GM12874 (cell line): Measurements from ENCODE around the gene TRPM6.

Experiments
- TF ChIP-seq, protein P1 (sequence below): IDR thresholded peaks from 2 replicates; pipeline ENCODE4 v1.5.1; 2011; ENCODE audit warnings: low read depth, mild to moderate bottlenecking, control low read depth, low read length, moderate library complexity; ENCODE audit not compliant: insufficient read depth

TRPM6 gene

DNA sequence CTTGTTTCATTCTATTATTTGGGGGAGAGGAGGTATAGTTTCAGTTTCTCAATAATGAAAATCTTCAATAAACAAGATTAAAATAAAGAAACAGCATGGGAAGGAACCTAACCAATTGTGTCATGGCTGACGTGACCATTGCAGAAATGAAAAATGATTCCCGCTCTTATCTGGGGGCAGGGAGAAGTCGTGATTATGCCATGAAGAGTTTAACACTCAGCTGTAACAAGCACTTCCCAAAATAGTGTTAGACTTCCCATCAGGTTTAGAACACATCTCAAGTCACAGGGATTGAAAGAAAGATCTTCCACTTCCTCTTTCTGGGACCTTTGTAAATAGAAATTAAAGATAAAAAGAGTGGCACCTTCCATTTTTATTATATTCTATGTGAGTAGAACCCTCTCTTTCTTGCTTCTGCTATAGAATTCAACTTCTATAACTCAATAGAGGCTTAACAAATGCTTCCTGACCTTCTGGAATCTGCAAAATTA, 122.2 kb downstream of the TRPM6 start:
- TF ChIP-seq, protein P1, sequence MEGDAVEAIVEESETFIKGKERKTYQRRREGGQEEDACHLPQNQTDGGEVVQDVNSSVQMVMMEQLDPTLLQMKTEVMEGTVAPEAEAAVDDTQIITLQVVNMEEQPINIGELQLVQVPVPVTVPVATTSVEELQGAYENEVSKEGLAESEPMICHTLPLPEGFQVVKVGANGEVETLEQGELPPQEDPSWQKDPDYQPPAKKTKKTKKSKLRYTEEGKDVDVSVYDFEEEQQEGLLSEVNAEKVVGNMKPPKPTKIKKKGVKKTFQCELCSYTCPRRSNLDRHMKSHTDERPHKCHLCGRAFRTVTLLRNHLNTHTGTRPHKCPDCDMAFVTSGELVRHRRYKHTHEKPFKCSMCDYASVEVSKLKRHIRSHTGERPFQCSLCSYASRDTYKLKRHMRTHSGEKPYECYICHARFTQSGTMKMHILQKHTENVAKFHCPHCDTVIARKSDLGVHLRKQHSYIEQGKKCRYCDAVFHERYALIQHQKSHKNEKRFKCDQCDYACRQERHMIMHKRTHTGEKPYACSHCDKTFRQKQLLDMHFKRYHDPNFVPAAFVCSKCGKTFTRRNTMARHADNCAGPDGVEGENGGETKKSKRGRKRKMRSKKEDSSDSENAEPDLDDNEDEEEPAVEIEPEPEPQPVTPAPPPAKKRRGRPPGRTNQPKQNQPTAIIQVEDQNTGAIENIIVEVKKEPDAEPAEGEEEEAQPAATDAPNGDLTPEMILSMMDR = no peak

DNA sequence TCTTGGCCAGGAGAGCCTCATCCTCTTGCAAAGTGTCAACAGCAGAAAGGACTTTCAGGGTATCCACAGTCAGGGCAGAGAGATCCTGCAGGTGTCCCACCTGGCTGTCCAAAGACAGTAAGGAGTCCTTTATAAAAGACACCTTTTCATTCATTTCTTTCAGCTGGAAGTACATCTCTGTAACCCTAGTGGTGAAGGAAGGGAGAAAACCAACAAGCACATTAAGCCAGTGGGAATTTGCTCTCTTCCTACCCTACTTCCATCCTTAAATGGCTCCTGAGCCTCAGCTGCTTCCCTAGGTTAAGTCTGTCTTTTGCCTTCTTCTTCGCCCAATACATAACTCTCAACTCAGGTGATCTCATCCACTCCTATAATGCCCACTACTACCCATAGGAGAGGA, 124.8 kb downstream of the TRPM6 start:
- TF ChIP-seq, protein P1 = no peak

DNA sequence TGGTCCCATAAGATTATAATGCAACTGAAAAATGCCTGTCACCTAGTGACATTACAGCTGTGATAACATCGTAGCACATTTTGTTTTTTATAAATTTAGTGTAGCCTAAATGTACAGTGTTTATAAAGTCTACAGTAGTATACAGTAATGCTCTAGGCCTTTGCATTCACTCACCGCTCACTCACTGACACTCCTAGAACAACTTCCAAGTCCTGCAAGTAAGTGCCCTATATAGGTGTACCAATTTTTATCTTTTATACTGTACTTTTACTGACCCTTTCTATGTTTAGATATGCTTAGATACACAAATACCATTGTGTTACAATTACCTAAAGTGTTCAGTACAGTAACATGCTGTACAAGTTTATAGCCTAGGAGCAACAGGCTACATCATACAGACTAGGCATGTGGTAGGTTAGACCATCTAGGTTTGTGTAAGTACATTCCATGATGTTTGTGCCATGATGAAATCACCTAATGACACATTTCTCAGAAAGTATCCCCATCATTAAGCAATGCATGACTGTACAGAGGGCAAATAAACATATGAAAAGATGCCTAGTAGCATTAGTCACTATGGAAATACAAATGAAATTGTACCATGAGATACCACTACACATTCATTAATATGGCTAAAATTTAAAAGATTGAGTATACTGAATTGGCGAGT, 127.6 kb downstream of the TRPM6 start:
- TF ChIP-seq, protein P1 = no peak

DNA sequence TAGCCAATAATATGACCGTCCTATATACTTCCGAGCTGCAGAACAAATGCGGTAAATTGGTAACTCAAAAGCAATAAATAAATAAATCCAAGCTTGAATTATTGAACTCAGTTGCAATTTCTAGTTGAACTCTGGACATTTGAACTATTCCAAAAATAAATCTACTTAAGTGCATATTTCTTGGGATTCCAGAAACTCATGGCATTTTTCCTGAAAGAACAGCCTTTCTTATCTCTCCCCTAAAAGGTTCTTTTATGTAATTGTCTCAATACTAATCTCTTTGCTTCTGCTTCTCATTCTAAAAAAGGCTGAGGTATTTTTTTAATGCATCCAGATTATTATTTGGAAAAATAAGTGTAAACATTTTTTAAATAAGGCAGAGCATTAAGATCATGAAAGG, 131.7 kb downstream of the TRPM6 start:
- TF ChIP-seq, protein P1 = no peak

DNA sequence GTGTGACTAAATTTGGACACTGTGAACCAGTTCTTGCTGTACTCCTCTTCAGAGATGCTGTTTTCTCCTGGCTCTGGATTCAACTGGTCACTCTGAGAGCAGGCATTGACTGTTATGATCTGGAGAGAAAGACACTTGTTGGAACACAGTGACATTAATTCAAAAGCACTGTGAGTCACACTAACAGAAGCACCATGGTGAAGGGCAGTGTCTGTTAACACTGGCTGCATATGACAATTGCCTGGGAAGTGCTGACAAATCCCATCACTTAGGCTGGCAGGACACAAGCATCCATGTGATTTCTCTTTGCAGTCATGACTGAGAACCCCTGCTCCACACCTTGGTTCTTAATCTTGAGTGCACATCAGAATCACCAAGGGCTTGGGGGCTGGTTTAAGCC, 132.4 kb downstream of the TRPM6 start:
- TF ChIP-seq, protein P1 = no peak

DNA sequence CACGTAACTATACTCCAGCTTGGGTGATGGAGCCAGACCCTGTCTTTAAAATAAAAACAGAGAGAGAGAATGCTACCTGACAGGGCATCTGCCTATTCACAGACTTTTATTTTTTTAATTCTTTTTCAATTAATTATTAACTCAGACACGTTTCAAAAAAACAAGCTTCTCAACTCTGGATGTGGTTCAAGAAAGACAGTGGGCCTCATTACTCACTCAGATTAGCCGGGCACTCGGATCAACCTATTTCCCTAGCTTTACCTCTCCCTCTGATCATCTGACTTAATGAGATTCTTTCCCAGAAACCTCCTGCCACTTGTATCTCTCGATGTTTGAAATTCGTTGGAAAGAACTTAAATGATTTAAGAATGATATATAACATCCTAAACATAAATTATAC, 134.1 kb downstream of the TRPM6 start:
- TF ChIP-seq, protein P1 = no peak

DNA sequence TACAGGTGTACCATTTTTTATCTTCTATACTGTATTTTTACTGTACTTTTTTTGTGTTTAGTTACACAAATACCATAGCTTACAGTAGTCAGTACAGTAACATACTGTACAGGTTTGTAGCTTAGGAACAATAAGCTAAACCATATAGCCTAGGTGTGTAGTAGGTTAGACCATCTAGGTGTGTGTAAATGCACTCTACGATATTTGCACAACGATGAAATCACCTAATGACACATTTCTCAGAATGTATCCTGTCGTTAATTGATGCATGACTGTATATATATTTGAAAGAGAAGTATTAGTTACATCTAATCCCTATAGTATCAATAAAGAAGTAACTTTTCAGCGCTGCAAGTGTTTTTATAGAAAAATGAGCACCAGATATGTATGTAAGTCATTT, 138.8 kb downstream of the TRPM6 start:
- TF ChIP-seq, protein P1 = no peak
